GOT3 (cell line): Measurements from ENCODE around the gene GBP5.
"Not testable (repeated sequence)": the region's sequence is repeated elsewhere in the genome, so short reads cannot be mapped to it uniquely, and the experiment has no call there.

ENCODE experiments used
- DNase-seq: peaks from one replicate; lab custom pipeline; 2025; ENCODE audit warnings: mixed read lengths; lab: John Stamatoyannopoulos, UW

Gene GBP5

DNA sequence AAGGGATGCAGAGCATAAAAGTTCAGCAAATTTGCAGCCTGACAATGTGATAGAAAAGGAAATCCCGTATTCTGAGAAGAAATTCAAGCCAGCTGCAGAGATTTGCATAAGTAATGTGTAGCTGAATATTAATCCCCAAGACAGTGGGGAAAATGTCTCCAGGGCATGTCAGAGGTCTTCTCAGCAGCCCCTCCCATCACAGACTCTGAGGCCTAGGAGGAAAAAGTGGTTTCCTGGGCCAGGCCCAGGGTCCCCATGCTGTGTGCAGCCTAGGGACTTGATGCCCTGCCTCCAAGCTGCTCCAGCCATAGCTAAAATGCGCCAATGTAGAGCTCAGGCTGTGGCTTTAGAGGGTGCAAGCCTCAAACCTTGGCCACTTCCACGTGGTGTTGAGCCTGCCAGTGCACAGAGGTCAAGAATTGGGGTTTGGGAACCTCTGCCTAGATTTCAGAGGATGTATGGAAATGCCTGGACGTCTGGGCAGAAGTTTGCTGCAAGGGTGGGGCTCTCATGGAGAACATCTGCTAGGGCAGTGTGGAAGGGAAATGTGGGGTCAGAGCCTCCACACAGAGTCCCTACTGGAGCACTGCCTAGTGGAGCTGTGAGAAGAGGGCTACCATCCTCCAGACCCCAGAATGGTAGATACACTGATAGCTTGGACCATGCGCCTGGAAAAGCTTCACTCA lies 11.6 kb upstream of the GBP5 start:
- DNase-seq = not testable (repeated sequence)

- no peak for DNase-seq
These were observed 8.1 kb upstream of the GBP5 start for GRCh38 chr1:89280766-89281165.

GRCh38 chr1:89279011-89279466 lies 6.4 kb upstream of the GBP5 start:
- DNase-seq = no peak

GRCh38 chr1:89277725-89278124 lies 5.1 kb upstream of the GBP5 start:
- no peak for DNase-seq

GRCh38 chr1:89276690-89277089 lies 4.0 kb upstream of the GBP5 start:
- no peak for DNase-seq

GRCh38 chr1:89274411-89274857 lies 1.8 kb upstream of the GBP5 start:
- no peak for DNase-seq

DNA sequence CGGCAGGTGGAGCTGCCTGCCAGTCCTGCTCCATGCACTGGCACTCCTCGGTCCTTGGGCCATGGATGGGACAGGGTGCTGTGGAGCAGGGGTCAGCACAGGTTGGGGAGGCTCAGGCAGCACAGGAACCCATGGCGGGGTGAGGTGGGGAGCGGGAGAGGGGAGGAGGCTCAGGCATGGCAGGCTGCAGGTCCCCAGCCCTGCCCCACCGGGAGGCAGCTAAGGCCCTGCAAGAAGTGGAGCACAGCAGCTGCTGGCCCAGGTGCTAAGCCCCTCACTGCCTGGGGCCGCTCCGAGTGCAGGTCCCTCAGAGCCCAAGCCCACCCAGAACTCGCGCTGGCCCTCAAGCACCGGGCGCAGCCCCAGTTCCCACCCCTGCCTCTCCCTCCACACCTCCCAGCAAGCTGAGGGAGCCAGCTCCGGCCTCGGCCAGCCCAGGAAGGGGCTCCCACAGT lies 691 bp upstream of the GBP5 start:
- no peak for DNase-seq

DNA sequence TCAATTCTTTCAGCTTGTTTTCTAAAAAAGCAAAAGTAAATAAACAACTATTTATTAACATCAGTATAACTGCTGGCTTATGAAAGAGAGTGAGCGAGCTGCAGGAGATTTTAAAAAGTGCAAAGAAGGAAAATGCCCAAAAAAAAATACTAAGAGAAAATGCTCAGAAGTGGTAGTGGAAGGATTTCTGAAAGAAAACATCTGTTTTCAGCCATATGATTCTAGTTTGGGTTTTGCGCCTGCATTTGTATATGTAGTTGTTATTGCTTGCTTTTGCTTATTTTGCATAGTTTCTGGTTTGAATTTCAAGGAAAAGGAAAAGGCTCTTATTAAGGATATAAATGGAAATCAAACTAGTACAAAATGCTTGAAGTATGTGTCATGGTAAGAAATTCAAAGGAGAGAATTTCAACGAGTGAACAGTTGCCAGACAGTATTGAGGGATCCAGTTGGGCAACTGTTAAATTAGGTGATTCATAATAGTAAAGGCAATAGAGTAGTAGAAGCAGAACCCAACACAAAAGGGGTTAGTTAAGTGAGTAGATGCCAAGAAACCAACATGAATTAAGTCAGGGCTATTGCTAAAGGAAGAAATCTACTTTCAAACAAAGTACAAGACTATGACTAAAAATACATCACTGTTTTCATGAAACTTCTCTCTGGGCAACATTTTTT lies 1.2 kb downstream of the GBP5 start:
- no peak for DNase-seq

DNA sequence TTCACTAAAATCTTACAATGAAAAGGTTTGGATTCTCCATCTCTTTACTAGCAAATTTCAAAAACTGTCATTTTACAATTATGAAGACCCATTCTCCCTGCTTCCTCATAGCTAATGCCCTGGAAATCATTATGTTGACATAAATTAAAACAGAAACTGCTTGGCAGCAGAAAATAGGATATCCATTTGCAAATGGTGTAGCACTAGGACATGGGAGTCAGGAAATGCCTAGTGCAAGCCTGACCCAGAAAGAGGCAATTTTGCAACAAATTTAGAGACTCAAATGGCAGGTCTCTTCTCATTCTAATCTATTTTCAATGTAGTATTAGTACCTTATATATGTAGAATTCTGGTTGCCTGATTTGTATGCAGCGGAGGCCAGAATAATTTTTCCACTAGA lies 2.2 kb downstream of the GBP5 start:
- no peak for DNase-seq

GRCh38 chr1:89269277-89269676 lies 3.4 kb downstream of the GBP5 start:
- no peak for DNase-seq

GRCh38 chr1:89262643-89263042 lies 10.0 kb downstream of the GBP5 start:
- no peak for DNase-seq

- DNase-seq = no peak
These were observed 10.6 kb downstream of the GBP5 start for GRCh38 chr1:89261926-89262515.

GRCh38 chr1:89260566-89261255 lies 11.9 kb downstream of the GBP5 start:
- no peak for DNase-seq

GRCh38 chr1:89260042-89260441 lies 12.6 kb downstream of the GBP5 start:
- DNase-seq = no peak

DNA sequence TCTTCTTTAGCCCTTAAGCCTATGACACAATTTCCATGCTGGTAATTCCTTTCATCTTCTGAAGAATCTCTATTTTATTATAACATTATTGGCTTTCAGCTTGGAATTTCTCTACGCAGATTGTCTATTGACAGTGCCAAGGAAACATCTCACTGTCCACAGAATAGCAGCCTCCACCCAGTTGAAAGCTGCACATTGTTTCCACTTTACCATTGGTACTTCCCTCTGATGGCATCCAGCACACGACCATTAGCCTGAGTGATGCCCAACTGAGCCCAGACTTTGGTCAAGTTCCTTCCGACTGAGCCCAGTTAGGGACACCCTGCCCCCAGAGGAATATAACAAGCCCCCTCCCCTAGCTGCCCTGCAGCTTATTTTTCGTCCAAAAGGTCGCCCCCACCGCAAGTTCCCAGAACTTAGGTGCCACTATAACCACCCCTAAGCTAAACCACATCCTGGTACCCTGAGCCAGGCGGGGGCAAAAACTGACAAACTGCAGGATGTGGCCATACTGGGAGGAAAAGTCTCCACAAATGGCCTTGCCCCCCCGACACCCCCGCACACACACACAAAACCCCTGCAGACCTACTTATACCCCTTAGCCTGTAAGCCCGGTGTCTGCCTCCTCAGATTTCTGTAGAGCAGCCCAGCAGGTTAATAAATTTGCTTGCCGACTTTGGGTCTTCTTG lies 13.2 kb downstream of the GBP5 start:
- no peak for DNase-seq

GRCh38 chr1:89257041-89257440 lies 15.6 kb downstream of the GBP5 start:
- no peak for DNase-seq

- not testable (repeated sequence) for DNase-seq
These were observed 17.1 kb downstream of the GBP5 start for GRCh38 chr1:89255581-89255980.

DNA sequence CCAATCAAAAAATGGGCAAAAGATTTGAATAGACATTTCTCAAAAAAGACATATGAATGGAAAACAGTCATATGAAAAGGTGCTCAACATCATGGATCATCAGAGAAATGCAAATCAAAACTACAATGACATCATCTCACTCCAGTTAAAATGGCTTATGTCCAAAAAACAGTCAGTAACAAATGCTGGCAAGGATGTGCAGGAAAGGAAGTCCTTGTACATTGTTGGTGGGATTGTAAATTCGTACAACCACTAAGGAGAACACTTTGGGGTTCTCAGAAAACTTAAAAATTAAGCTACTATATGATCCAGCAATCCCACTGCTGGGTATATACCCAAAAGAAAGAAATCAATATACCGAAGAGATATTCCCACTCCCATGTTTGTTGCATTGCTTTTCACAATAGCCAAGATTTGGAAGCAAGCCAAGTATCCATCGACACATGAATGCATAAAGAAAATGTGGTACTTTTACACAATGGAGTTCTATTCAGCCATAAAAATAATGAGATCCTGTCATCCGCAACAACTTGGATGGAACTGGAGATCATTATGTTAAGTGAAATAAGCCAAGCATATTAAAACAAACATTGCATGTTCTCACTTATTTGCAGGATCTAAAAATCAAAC lies 17.9 kb downstream of the GBP5 start:
- no peak for DNase-seq

GRCh38 chr1:89243046-89243445 lies 29.6 kb downstream of the GBP5 start:
- DNase-seq = no peak
